Retinal pigment epithelial cell (primary cell): ENCODE results near the gene NUB1.
A peak's percentile ranks its signal among the peaks of the same experiment; 100 is the strongest.

ENCODE experiments used
- DNase-seq: peaks from one replicate; pipeline ENCODE4 v3.0.0-alpha.2; 2010; ENCODE audit warnings: low read depth
- H3K4me3 ChIP-seq: 2 replicates; pipeline ENCODE4 v1.5.1; 2011; ENCODE audit warnings: mild to moderate bottlenecking, low read length, control low read depth, moderate library complexity
- CTCF ChIP-seq: conservative IDR thresholded peaks from 2 replicates; pipeline ENCODE4 v1.5.1; 2011; ENCODE audit warnings: low read depth, low read length, control low read depth, inconsistent platforms

NUB1 gene

GRCh38 chr7:151313857-151314256 is 27.8 kb upstream of the NUB1 start:
- no peak for TF ChIP-seq CTCF
- DNase-seq: no peak
- no peak overlapping the region for H3K4me3 ChIP-seq

GRCh38 chr7:151314401-151314800 is 27.2 kb upstream of the NUB1 start:
- no peak overlapping the region for H3K4me3 ChIP-seq
- no peak for TF ChIP-seq CTCF
- DNase-seq: no peak

- DNase-seq: no peak
- no peak overlapping the region for H3K4me3 ChIP-seq
- TF ChIP-seq CTCF: peak; percentile 72
Observed at GRCh38 chr7:151315038-151315655, 26.5 kb upstream of the NUB1 start.

- H3K4me3 ChIP-seq: no peak overlapping the region
- no peak for DNase-seq
- TF ChIP-seq CTCF: no peak
Observed at GRCh38 chr7:151316896-151317295, 24.7 kb upstream of the NUB1 start.

- no peak for DNase-seq
- H3K4me3 ChIP-seq: no peak overlapping the region
- no peak for TF ChIP-seq CTCF
Observed at GRCh38 chr7:151317936-151318335, 23.7 kb upstream of the NUB1 start.

- no peak for DNase-seq
- H3K4me3 ChIP-seq: no peak overlapping the region
- TF ChIP-seq CTCF: no peak
Observed at GRCh38 chr7:151319189-151319588, 22.4 kb upstream of the NUB1 start.

GRCh38 chr7:151320263-151320845 is 21.3 kb upstream of the NUB1 start:
- no peak overlapping the region for H3K4me3 ChIP-seq
- TF ChIP-seq CTCF: no peak
- no peak for DNase-seq
